ENCODE data around the gene GPR26.

GPR26 gene

DNA sequence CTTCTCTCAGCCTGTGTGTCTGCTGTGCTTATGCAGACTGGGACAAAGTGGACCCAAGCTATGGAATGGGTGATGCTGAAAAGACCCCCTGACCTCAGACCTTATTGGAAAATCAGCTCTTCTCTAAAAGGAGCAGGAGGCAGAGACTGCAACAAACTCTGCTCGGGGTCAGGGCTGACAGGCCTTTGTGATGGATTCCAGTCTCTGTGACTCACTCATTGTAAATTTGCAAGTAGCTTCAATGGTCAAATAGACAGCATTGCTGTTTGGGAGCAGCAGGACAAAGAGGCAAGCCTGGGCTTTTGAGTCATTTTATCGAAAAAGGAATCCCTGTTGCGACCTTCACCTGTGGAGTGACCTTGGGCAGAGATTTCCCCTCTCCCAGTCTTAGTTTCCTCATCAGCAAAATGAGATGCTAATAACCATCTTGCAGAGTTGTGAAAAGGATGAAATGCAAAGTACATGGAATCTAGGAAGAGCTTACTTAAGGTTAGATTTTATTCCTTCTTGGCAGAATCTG lies 26.1 kb upstream of the GPR26 start:
- Histone ChIP-seq H3K27ac (no peak overlapping the region), H3K9me3 (no peaks in the 10 kb centered on the region), H3K36me3 (no peaks in the 10 kb centered on the region), H3K4me1 (no peaks in the 10 kb centered on the region), H3K27me3 (peaks cover 0 to 16% of the 10 kb centered on the region in 2 donors), H3K4me3 (no peak overlapping the region)
- TF ChIP-seq, protein P1, sequence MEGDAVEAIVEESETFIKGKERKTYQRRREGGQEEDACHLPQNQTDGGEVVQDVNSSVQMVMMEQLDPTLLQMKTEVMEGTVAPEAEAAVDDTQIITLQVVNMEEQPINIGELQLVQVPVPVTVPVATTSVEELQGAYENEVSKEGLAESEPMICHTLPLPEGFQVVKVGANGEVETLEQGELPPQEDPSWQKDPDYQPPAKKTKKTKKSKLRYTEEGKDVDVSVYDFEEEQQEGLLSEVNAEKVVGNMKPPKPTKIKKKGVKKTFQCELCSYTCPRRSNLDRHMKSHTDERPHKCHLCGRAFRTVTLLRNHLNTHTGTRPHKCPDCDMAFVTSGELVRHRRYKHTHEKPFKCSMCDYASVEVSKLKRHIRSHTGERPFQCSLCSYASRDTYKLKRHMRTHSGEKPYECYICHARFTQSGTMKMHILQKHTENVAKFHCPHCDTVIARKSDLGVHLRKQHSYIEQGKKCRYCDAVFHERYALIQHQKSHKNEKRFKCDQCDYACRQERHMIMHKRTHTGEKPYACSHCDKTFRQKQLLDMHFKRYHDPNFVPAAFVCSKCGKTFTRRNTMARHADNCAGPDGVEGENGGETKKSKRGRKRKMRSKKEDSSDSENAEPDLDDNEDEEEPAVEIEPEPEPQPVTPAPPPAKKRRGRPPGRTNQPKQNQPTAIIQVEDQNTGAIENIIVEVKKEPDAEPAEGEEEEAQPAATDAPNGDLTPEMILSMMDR (IDR thresholded peaks at IDR 0.05): no peak
- intact Hi-C loops (cut with DNase I; ENCODE audit: low total_unique reads): no loop called here
- DNase-seq: peak in 1 of 2 donors; percentile 25

DNA sequence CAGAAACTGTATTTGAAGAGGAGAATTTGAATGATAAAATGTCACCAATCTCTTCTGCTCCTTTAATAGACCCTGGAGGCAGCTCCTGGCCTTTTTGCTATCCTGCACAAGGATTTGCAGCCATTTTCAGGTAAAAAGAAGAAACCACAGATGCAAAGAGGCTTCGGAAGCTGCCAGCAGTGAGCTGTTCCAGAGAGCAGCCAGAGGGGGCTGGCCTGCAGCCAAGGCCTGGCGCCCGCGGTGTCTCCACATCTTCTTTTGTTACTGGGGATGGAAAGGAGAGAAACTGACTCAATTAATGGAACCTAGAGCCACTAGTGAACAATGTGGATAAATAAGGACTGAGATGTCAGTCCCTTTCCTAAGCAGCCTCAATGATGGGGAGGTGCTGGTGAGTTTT lies 23.9 kb upstream of the GPR26 start:
- H3K4me1 ChIP-seq: no peaks in the 10 kb centered on the region
- H3K9me3 ChIP-seq: no peaks in the 10 kb centered on the region
- intact Hi-C loops (cut with DNase I; ENCODE audit: low total_unique reads): no loop called here
- DNase-seq: peak in 1 of 2 donors; percentile 53
- no peak overlapping the region for H3K4me3 ChIP-seq
- H3K27ac ChIP-seq: no peak overlapping the region
- TF ChIP-seq, protein P1 (IDR thresholded peaks at IDR 0.05): no peak
- H3K36me3 ChIP-seq: no peaks in the 10 kb centered on the region
- H3K27me3 ChIP-seq: peaks cover 0 to 16% of the 10 kb centered on the region in 2 donors

DNA sequence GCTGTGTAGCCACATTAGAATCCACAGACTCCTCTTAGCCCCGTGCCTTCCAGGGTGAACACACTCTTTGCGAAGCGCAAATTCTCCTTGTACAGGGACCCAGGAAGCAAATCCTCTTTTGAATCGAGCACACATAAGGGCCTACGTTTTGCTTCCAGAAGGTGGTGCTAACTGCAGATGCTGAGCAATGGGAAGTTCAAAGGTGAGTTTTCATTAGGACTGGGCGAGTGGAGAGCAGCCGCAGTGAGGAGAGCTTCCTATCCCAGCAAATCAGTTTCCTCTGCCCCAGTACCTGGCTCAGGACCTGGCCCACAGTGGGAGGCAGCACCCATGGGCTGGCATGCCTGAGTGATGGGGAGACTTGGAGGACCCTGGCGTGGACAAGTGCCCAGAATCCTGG lies 23.5 kb upstream of the GPR26 start:
- H3K9me3 ChIP-seq: no peaks in the 10 kb centered on the region
- intact Hi-C loops (cut with DNase I; ENCODE audit: low total_unique reads): no loop called here
- TF ChIP-seq, protein P1 (IDR thresholded peaks at IDR 0.05): no peak
- DNase-seq: peak in 1 of 2 donors; percentile 40
- no peak overlapping the region for H3K27ac ChIP-seq
- H3K27me3 ChIP-seq: peaks cover 0 to 16% of the 10 kb centered on the region in 2 donors
- H3K36me3 ChIP-seq: no peaks in the 10 kb centered on the region
- no peaks in the 10 kb centered on the region for H3K4me1 ChIP-seq
- H3K4me3 ChIP-seq: no peak overlapping the region

DNA sequence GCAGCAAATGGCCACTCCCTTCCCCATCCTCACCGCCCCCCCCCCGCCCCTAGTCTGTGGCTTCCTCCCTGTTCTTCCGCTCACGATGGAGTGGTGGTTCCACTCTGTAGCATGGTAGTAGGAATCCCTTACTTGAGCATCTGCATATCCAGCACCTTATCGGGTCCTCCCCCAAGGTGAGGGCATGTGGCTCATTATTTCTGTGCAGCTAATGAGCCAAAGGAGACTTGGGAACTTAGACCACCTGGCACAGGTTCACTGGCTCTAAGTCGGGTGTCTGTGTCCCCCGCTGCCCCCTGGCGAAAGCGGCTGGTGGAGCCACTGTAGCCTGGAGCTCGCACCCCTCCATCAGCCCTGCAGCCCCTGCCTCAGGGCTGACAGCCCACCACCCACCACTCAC lies 22.8 kb upstream of the GPR26 start:
- H3K4me3 ChIP-seq: no peak overlapping the region
- TF ChIP-seq, protein P1 (IDR thresholded peaks at IDR 0.05): no peak
- no peaks in the 10 kb centered on the region for H3K9me3 ChIP-seq
- H3K4me1 ChIP-seq: no peaks in the 10 kb centered on the region
- no peak for DNase-seq
- peaks cover 0 to 16% of the 10 kb centered on the region in 2 donors for H3K27me3 ChIP-seq
- H3K36me3 ChIP-seq: no peaks in the 10 kb centered on the region
- no peak overlapping the region for H3K27ac ChIP-seq
- intact Hi-C loops (cut with DNase I; ENCODE audit: low total_unique reads): no loop called here

DNA sequence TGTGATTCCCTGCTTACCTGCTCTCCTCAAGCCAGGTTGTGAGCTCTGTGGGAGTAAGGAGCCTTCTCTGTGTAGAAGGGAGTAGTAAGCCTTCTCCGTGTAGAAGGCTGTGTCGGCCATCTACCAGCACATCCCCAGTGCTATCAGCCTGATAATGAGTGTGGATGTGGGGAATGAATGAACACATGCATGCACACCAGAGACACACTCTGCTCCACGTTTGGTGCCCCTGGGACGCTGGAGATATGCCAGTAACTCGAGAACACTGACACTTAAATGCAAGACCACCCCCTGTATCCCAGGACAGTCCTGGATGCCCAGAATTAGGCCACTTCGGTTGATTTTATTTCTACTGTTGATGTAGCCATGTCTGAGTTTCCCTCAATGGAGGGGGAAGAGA lies 21.1 kb upstream of the GPR26 start:
- TF ChIP-seq, protein P1 (IDR thresholded peaks at IDR 0.05): no peak
- no peak overlapping the region for H3K27ac ChIP-seq
- H3K4me3 ChIP-seq: no peak overlapping the region
- peak in 1 of 2 donors; percentile 27 for DNase-seq
- no peaks in the 10 kb centered on the region for H3K9me3 ChIP-seq
- no peaks in the 10 kb centered on the region for H3K4me1 ChIP-seq
- peaks cover 0 to 16% of the 10 kb centered on the region in 2 donors for H3K27me3 ChIP-seq
- no peaks in the 10 kb centered on the region for H3K36me3 ChIP-seq
- intact Hi-C loops (cut with DNase I; ENCODE audit: low total_unique reads): no loop called here

DNA sequence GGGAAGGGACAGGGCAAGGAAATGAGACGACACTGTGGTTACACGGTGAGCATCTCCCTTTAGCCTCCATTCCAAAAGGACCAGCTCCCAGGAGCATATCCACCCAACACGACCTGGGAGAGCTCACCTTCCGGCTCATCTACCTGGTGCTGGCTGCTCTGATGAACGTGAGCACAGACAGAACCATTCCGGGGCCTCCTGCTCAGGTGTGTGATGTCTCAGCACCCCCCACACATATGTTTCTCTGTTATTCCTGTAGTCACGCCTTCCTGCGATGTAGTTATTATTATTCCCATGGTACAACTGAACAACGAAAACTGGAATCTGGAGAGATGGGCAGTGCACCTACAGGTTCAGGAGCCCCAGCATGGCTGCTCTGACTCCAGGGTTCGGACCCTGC lies 20.5 kb upstream of the GPR26 start:
- intact Hi-C loops (cut with DNase I; ENCODE audit: low total_unique reads): no loop called here
- TF ChIP-seq, protein P1 (IDR thresholded peaks at IDR 0.05): no peak
- no peaks in the 10 kb centered on the region for H3K9me3 ChIP-seq
- no peak overlapping the region for H3K27ac ChIP-seq
- H3K36me3 ChIP-seq: no peaks in the 10 kb centered on the region
- H3K4me1 ChIP-seq: no peaks in the 10 kb centered on the region
- DNase-seq: peak in 1 of 2 donors; percentile 38
- H3K4me3 ChIP-seq: no peak overlapping the region
- H3K27me3 ChIP-seq: peaks cover 0 to 17% of the 10 kb centered on the region in 2 donors
